COLO829 (cell line): Measurements from ENCODE around the gene NALCN.

ENCODE experiments used
- DNase-seq: peaks from one replicate; pipeline ENCODE4 v3.0.0; 2012; ENCODE audit warnings: low spot score

NALCN gene

GRCh38 chr13:101204270-101205020 lies 211.9 kb downstream of the NALCN start:
- DNase-seq = no peak

- DNase-seq = no peak
Measured at GRCh38 chr13:101202590-101202989, 213.7 kb downstream of the NALCN start.

- no peak for DNase-seq
Measured at GRCh38 chr13:101190976-101191375, 225.3 kb downstream of the NALCN start.

GRCh38 chr13:101190337-101190736 lies 226.0 kb downstream of the NALCN start:
- no peak for DNase-seq

GRCh38 chr13:101185606-101186005 lies 230.7 kb downstream of the NALCN start:
- no peak for DNase-seq

- DNase-seq = no peak
Measured at GRCh38 chr13:101181076-101181685, 235.1 kb downstream of the NALCN start.

- no peak for DNase-seq
Measured at GRCh38 chr13:101179021-101179420, 237.3 kb downstream of the NALCN start.

GRCh38 chr13:101178406-101178805 lies 237.9 kb downstream of the NALCN start:
- no peak for DNase-seq

GRCh38 chr13:101170306-101170705 lies 246.0 kb downstream of the NALCN start:
- DNase-seq = no peak

- DNase-seq = no peak
Measured at GRCh38 chr13:101157261-101157660, 259.0 kb downstream of the NALCN start.

- no peak for DNase-seq
Measured at GRCh38 chr13:101155920-101156319, 260.4 kb downstream of the NALCN start.

- DNase-seq = peak; percentile 12
Measured at GRCh38 chr13:101152184-101152583, 264.1 kb downstream of the NALCN start.

GRCh38 chr13:101150998-101151397 lies 265.3 kb downstream of the NALCN start:
- no peak for DNase-seq

GRCh38 chr13:101149735-101150384 lies 266.4 kb downstream of the NALCN start:
- DNase-seq = no peak

- DNase-seq = no peak
Measured at GRCh38 chr13:101146101-101146898, 270.0 kb downstream of the NALCN start.

- DNase-seq = no peak
Measured at GRCh38 chr13:101144808-101145419, 271.4 kb downstream of the NALCN start.

GRCh38 chr13:101140936-101141335 lies 275.4 kb downstream of the NALCN start:
- DNase-seq = no peak

- DNase-seq = no peak
Measured at GRCh38 chr13:101140087-101140770, 276.1 kb downstream of the NALCN start.

GRCh38 chr13:101139081-101139480 lies 277.2 kb downstream of the NALCN start:
- DNase-seq = no peak

GRCh38 chr13:101127741-101128353 lies 288.5 kb downstream of the NALCN start:
- peak; percentile 66 for DNase-seq

GRCh38 chr13:101123028-101123427 lies 293.3 kb downstream of the NALCN start:
- DNase-seq = no peak
